ENCODE measurements around the gene SNX32.

Gene SNX32

DNA sequence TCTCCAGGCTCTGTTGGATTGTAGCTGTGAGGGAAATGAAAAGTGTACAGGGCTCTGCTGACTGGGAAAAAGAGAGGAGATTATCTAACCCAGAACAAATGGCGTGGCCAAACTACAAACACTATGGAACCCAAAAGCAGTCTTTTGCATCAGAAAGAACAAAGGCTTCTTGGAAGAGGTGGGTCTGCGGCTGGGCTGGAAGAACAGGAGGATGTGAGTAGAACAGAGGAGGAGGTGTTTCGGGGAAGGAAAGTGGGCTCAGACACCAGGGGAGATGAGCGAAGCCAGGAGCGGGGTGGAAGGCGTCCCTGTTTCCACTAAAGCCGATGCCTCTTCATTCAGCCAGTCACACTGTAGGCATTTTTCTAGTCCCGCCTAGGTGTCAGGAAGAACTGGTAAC is 34.9 kb upstream of the SNX32 start:
- Histone ChIP-seq H3K4me1 (ENCODE audit: control insufficient read depth, insufficient read depth, low read length) (no peaks in the 10 kb centered on the region), H3K27ac (ENCODE audit: insufficient read depth, low read depth, low read length, poor library complexity, severe bottlenecking) (no peak overlapping the region), H3K9me3 (ENCODE audit: control insufficient read depth, low read length) (no peaks in the 10 kb centered on the region), H3K36me3 (ENCODE audit: control insufficient read depth, insufficient read depth, low read length) (no peaks in the 10 kb centered on the region), H3K4me3 (ENCODE audit: insufficient read depth, low read depth, low read length) (no peak overlapping the region), H3K27me3 (ENCODE audit: control insufficient read depth, insufficient read depth, low read length, poor library complexity, severe bottlenecking) (no peaks in the 10 kb centered on the region)
- WGBS, 2 experiments = 89 to 90% methylated on average over 8 of the region's 8 CpGs

DNA sequence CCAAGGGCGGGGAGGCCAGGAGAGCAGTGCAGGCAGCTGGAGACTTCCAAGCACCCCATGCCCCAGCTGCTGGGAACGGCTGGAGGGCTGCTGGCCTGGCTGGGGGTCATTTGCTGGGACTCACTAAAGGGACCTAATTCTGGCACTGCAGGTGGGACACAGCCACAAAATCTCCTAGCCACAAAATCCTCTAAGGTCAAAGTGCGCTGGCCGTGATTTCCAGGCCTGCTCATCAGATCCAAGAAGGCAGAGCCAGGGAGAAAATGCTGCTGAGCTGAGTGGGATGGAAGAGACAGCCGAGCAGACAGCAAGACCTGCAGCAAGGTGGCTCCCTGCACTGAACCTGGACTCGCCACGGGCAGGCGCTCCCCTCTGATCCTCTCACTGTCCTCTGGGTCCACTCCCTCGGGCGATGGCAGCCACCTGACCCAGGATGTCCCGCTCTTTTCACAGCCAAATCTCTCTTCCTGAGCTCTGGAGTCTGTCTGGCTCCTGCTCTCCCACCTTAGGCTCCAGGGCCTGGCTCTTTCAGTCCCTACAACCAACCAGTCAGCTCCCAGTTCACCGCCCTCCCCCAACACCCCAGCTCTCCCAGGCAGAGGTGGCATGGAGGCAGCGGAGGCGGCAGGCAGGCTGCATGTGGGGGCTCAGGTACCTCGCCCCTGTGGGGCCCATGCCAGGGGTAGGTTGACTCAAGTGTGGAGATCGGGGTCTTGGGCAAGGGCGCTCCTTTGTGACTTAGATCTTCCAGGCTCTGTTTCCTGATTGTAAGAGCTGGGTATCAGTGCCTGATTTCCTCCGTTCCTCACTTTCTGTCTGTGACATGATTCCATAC is 32.4 kb upstream of the SNX32 start:
- Histone ChIP-seq H3K27me3 (ENCODE audit: control insufficient read depth, insufficient read depth, low read length, poor library complexity, severe bottlenecking) (no peaks in the 10 kb centered on the region), H3K27ac (ENCODE audit: insufficient read depth, low read depth, low read length, poor library complexity, severe bottlenecking) (no peak overlapping the region), H3K4me3 (ENCODE audit: insufficient read depth, low read depth, low read length) (no peak overlapping the region), H3K4me1 (ENCODE audit: control insufficient read depth, insufficient read depth, low read length) (no peaks in the 10 kb centered on the region), H3K36me3 (ENCODE audit: control insufficient read depth, insufficient read depth, low read length) (no peaks in the 10 kb centered on the region), H3K9me3 (ENCODE audit: control insufficient read depth, low read length) (no peaks in the 10 kb centered on the region)
- WGBS, 2 experiments = 82 to 85% methylated on average over 18 of the region's 18 CpGs

GRCh38 chr11:65802841-65803240 is 30.9 kb upstream of the SNX32 start:
- 87 to 89% methylated on average over 9 of the region's 9 CpGs for WGBS, 2 experiments
- no peaks in the 10 kb centered on the region for H3K27me3 ChIP-seq (ENCODE audit: control insufficient read depth, insufficient read depth, low read length, poor library complexity, severe bottlenecking)
- H3K4me1 ChIP-seq (ENCODE audit: control insufficient read depth, insufficient read depth, low read length) = no peaks in the 10 kb centered on the region
- no peak overlapping the region for H3K27ac ChIP-seq (ENCODE audit: insufficient read depth, low read depth, low read length, poor library complexity, severe bottlenecking)
- H3K4me3 ChIP-seq (ENCODE audit: insufficient read depth, low read depth, low read length) = no peak overlapping the region
- H3K9me3 ChIP-seq (ENCODE audit: control insufficient read depth, low read length) = no peaks in the 10 kb centered on the region
- no peaks in the 10 kb centered on the region for H3K36me3 ChIP-seq (ENCODE audit: control insufficient read depth, insufficient read depth, low read length)

- no peaks in the 10 kb centered on the region for H3K9me3 ChIP-seq (ENCODE audit: control insufficient read depth, low read length)
- no peaks in the 10 kb centered on the region for H3K4me1 ChIP-seq (ENCODE audit: control insufficient read depth, insufficient read depth, low read length)
- H3K27ac ChIP-seq (ENCODE audit: insufficient read depth, low read depth, low read length, poor library complexity, severe bottlenecking) = no peak overlapping the region
- no peaks in the 10 kb centered on the region for H3K36me3 ChIP-seq (ENCODE audit: control insufficient read depth, insufficient read depth, low read length)
- 80 to 83% methylated on average over 21 of the region's 21 CpGs for WGBS, 2 experiments
- no peak overlapping the region for H3K4me3 ChIP-seq (ENCODE audit: insufficient read depth, low read depth, low read length)
- no peaks in the 10 kb centered on the region for H3K27me3 ChIP-seq (ENCODE audit: control insufficient read depth, insufficient read depth, low read length, poor library complexity, severe bottlenecking)
Observed at GRCh38 chr11:65803797-65804492, 29.8 kb upstream of the SNX32 start.

GRCh38 chr11:65806979-65807378 is 26.8 kb upstream of the SNX32 start:
- Histone ChIP-seq H3K36me3 (ENCODE audit: control insufficient read depth, insufficient read depth, low read length) (no peaks in the 10 kb centered on the region), H3K4me3 (ENCODE audit: insufficient read depth, low read depth, low read length) (no peak overlapping the region), H3K4me1 (ENCODE audit: control insufficient read depth, insufficient read depth, low read length) (no peaks in the 10 kb centered on the region), H3K9me3 (ENCODE audit: control insufficient read depth, low read length) (no peaks in the 10 kb centered on the region), H3K27ac (ENCODE audit: insufficient read depth, low read depth, low read length, poor library complexity, severe bottlenecking) (no peak overlapping the region), H3K27me3 (ENCODE audit: control insufficient read depth, insufficient read depth, low read length, poor library complexity, severe bottlenecking) (no peaks in the 10 kb centered on the region)
- 87 to 89% methylated on average over 6 of the region's 6 CpGs for WGBS, 2 experiments

- Histone ChIP-seq H3K9me3 (ENCODE audit: control insufficient read depth, low read length) (no peaks in the 10 kb centered on the region), H3K27me3 (ENCODE audit: control insufficient read depth, insufficient read depth, low read length, poor library complexity, severe bottlenecking) (no peaks in the 10 kb centered on the region), H3K4me3 (ENCODE audit: insufficient read depth, low read depth, low read length) (no peak overlapping the region), H3K27ac (ENCODE audit: insufficient read depth, low read depth, low read length, poor library complexity, severe bottlenecking) (no peak overlapping the region), H3K36me3 (ENCODE audit: control insufficient read depth, insufficient read depth, low read length) (no peaks in the 10 kb centered on the region), H3K4me1 (ENCODE audit: control insufficient read depth, insufficient read depth, low read length) (no peaks in the 10 kb centered on the region)
- 90% methylated on average over 20 of the region's 20 CpGs for WGBS, 2 experiments
Observed at GRCh38 chr11:65808744-65809341, 24.9 kb upstream of the SNX32 start.

DNA sequence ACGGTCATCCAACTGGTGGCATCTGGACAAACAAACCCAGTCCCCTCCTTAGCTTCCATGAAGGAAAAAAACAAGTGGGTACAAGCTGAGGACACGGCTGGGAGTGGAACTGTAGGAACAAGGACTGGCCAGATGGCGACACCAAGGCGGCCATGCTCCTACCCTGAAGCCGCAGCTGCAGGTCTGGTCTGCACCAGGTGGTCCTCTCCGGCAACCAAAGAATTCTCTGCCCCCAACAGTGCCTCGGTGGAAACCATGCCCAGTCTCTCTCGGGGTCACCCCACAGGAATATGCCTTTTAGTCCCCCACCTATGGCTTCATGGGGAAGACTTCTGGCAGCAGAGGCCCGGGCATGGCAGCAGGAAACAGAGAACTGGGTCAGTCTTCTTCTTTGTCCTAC is 24.3 kb upstream of the SNX32 start:
- no peaks in the 10 kb centered on the region for H3K4me1 ChIP-seq (ENCODE audit: control insufficient read depth, insufficient read depth, low read length)
- no peaks in the 10 kb centered on the region for H3K36me3 ChIP-seq (ENCODE audit: control insufficient read depth, insufficient read depth, low read length)
- no peaks in the 10 kb centered on the region for H3K27me3 ChIP-seq (ENCODE audit: control insufficient read depth, insufficient read depth, low read length, poor library complexity, severe bottlenecking)
- 84 to 85% methylated on average over 9 of the region's 9 CpGs for WGBS, 2 experiments
- no peak overlapping the region for H3K4me3 ChIP-seq (ENCODE audit: insufficient read depth, low read depth, low read length)
- no peaks in the 10 kb centered on the region for H3K9me3 ChIP-seq (ENCODE audit: control insufficient read depth, low read length)
- no peak overlapping the region for H3K27ac ChIP-seq (ENCODE audit: insufficient read depth, low read depth, low read length, poor library complexity, severe bottlenecking)

- 90 to 92% methylated on average over 23 of the region's 23 CpGs for WGBS, 2 experiments
- no peaks in the 10 kb centered on the region for H3K27me3 ChIP-seq (ENCODE audit: control insufficient read depth, insufficient read depth, low read length, poor library complexity, severe bottlenecking)
- H3K4me3 ChIP-seq (ENCODE audit: insufficient read depth, low read depth, low read length) = no peak overlapping the region
Observed at GRCh38 chr11:65810046-65810868, 23.5 kb upstream of the SNX32 start.

GRCh38 chr11:65811764-65812475 is 21.8 kb upstream of the SNX32 start:
- no peak overlapping the region for H3K27ac ChIP-seq (ENCODE audit: insufficient read depth, low read depth, low read length, poor library complexity, severe bottlenecking)
- no peaks in the 10 kb centered on the region for H3K36me3 ChIP-seq (ENCODE audit: control insufficient read depth, insufficient read depth, low read length)
- peaks cover 3% of the 10 kb centered on the region for H3K27me3 ChIP-seq (ENCODE audit: control insufficient read depth, insufficient read depth, low read length, poor library complexity, severe bottlenecking)
- WGBS, 2 experiments = 75 to 78% methylated on average over 18 to 19 of the region's 19 CpGs
- no peaks in the 10 kb centered on the region for H3K4me1 ChIP-seq (ENCODE audit: control insufficient read depth, insufficient read depth, low read length)
- H3K4me3 ChIP-seq (ENCODE audit: insufficient read depth, low read depth, low read length) = no peak overlapping the region
- H3K9me3 ChIP-seq (ENCODE audit: control insufficient read depth, low read length) = no peaks in the 10 kb centered on the region

More at GRCh38 chr11:65810046-65810868, 23.5 kb upstream of the SNX32 start:
- Histone ChIP-seq H3K27ac (ENCODE audit: insufficient read depth, low read depth, low read length, poor library complexity, severe bottlenecking) (no peak overlapping the region), H3K36me3 (ENCODE audit: control insufficient read depth, insufficient read depth, low read length) (no peaks in the 10 kb centered on the region), H3K4me1 (ENCODE audit: control insufficient read depth, insufficient read depth, low read length) (no peaks in the 10 kb centered on the region), H3K9me3 (ENCODE audit: control insufficient read depth, low read length) (no peaks in the 10 kb centered on the region)

Measured in ectodermal cell (in vitro differentiated cells).